Cardiac septum (tissue), 1 donor: ENCODE measurements around the gene LHFPL6. TPM values are rescaled to one million over a fixed set of nuclear protein-coding genes. Genes with fewer than 3 reads are reported as not detected.

Experiments
- DNase-seq: peaks from one replicate; pipeline ENCODE4 v3.0.0-alpha.2; 2020; ENCODE audit warnings: low spot score
- intact Hi-C: fragments of 100-400 bp; cut with DNase I; formaldehyde crosslinking; loops from one replicate; pipeline ENCODE4 v1.14.0; 2022
- total RNA-seq: library from RNA; stranded (reverse); fragmentation: NEBNext Ultra II Directional; extraction: Animal tissue kit (Norgen Biotek cat#: 25700); gene quantifications from one replicate; pipeline ENCODE4 v1.2.1, GENCODE V29; 2021
- donor health status: DM: no; HTN: no; CAD: no.

LHFPL6 gene
- total RNA-seq, 1 donor from 2014 or later, result 68.9 TPM

GRCh38 chr13:39311619-39312018 lies 291.4 kb downstream of the LHFPL6 start:
- no peak for DNase-seq
- intact Hi-C loops, result no loop called here

GRCh38 chr13:39310961-39311360 lies 292.0 kb downstream of the LHFPL6 start:
- DNase-seq, result no peak
- intact Hi-C loops, result no loop called here

- intact Hi-C loops, result no loop called here
- DNase-seq, result no peak
Observed at GRCh38 chr13:39306639-39307589, 296.1 kb downstream of the LHFPL6 start.

GRCh38 chr13:39302820-39303219 lies 300.2 kb downstream of the LHFPL6 start:
- DNase-seq, result no peak
- intact Hi-C loops, result no loop called here

- intact Hi-C loops, result no loop called here
- no peak for DNase-seq
Observed at GRCh38 chr13:39298951-39299350, 304.0 kb downstream of the LHFPL6 start.

- no peak for DNase-seq
- intact Hi-C loops, result no loop called here
Observed at GRCh38 chr13:39297664-39298171, 305.3 kb downstream of the LHFPL6 start.

GRCh38 chr13:39297023-39297422 lies 306.0 kb downstream of the LHFPL6 start:
- no peak for DNase-seq
- intact Hi-C loops, result no loop called here

GRCh38 chr13:39296193-39296592 lies 306.8 kb downstream of the LHFPL6 start:
- intact Hi-C loops, result no loop called here
- DNase-seq, result no peak

Other genes starting within 250 kb of the LHFPL6 start
- 34.4 TPM for gene COG6, start 52.5 kb upstream of the LHFPL6 start, total RNA-seq